Measurements from ENCODE around the gene RBM14. TPM values are rescaled to one million over a fixed set of nuclear protein-coding genes. Genes with fewer than 3 reads are reported as not detected.

Gene RBM14
- total and polyA plus RNA-seq, 2 donors (not counting 1 experiment from before 2014, with no cell fraction given): 52.4 to 244 TPM

- TF ChIP-seq EZH2 (IDR thresholded peaks at IDR 0.05; ENCODE audit: borderline replicate concordance, insufficient read depth, low read depth, low read length, poor library complexity, severe bottlenecking): no peak
- TF ChIP-seq CTCF (IDR thresholded peaks at IDR 0.05): peak; percentile 77
- Histone ChIP-seq H3K4me2 (replicated peaks; ENCODE audit: low read depth, low read length, poor library complexity, severe bottlenecking) (peak within 1 kb of the TSS; percentile 96), H4K20me1 (ENCODE audit: control insufficient read depth, insufficient read depth, low read length, poor library complexity, severe bottlenecking) (no peaks in the 10 kb centered on the region), H3K27ac (ENCODE audit: low read length in 2 of 2) (peak within 1 kb of the TSS; percentile 61 to 86), H2AFZ (ENCODE audit: insufficient read depth, low read depth, low read length, poor library complexity, severe bottlenecking) (peak within 1 kb of the TSS; percentile 96), H3K27me3 (replicated peaks in 1 of 4; ENCODE audit: control extremely low read depth in 1 of 4, control insufficient read depth in 3 of 4, insufficient read depth in 4 of 4, low read length in 3 of 4) (no peaks in the 10 kb centered on the region), H3K79me2 (ENCODE audit: control insufficient read depth, insufficient read depth, low read length) (peaks cover 58% of the 10 kb centered on the region), H3K4me3 (ENCODE audit: control extremely low read depth in 1 of 5, extremely low read depth in 1 of 5, insufficient read depth in 1 of 5, low read depth in 2 of 5, low read length in 4 of 5) (peak within 1 kb of the TSS; percentile 63 to 84 (median 77)), H3K9me3 (ENCODE audit: control extremely low read depth in 1 of 3, control insufficient read depth in 2 of 3, insufficient read depth in 1 of 3, low read length in 2 of 3) (no peaks in the 10 kb centered on the region), H3K9ac (ENCODE audit: low read length) (peak within 1 kb of the TSS; percentile 89), H3K4me1 (ENCODE audit: control insufficient read depth in 2 of 2, insufficient read depth in 2 of 2, low read length in 2 of 2) (peaks cover 28 to 29% of the 10 kb centered on the region in 2 donors), H3K36me3 (replicated peaks in 1 of 2; ENCODE audit: control extremely low read depth in 1 of 2, control insufficient read depth in 1 of 2, extremely low read depth in 1 of 2, insufficient read depth in 2 of 2, low read length in 1 of 2) (peaks cover 0 to 4% of the 10 kb centered on the region in 2 experiments)
- no peaks in the 10 kb centered on the region for H3K9me3 Mint-ChIP-seq (ENCODE audit: insufficient read depth)
- ChIA-PET CTCF (interaction anchor here (0.7 to 5.9 kb wide), 17 partner anchors 9 to 280 kb away, joined by 3 to 46 read pairs (median 5); partner anchors contain the start of genes RBM14, RBM4, RBM4B and ZDHHC24), POLR2A (interaction anchor here (0.5 to 2.2 kb wide), 5 partner anchors 16 to 1105 kb away, joined by 4 to 17 read pairs (median 5); partner anchors contain the start of genes RBM14, RBM4 and RBM4B)
- ATAC-seq (ENCODE audit: low read depth) (peak; percentile 95), DNase-seq (peak; percentile 96)
- peak within 1 kb of the TSS; percentile 100 for H3K4me3 Mint-ChIP-seq
- H3K4me1 Mint-ChIP-seq: peaks cover 40% of the 10 kb centered on the region
- H3K27me3 Mint-ChIP-seq: no peaks in the 10 kb centered on the region
- peak within 1 kb of the TSS; percentile 99 for H3K27ac Mint-ChIP-seq
- intact Hi-C loops (cut with micrococcal nuclease): loop anchor here (1.0 to 5.0 kb wide), 6 partner anchors 16 to 86 kb away; partner anchors contain the start of genes ACTN3, RBM14, RBM4 and ZDHHC24
- WGBS (ENCODE audit: insufficient coverage): 16% methylated on average over 68 of the region's 68 CpGs
Measured at GRCh38 chr11:66592457-66593302, 23.8 kb upstream of the RBM14 start, which contains the start of the genes CCDC87 and CCS. TSS of gene CCDC87 (minus strand) at chr11:66593063. CDS start at chr11:66593015, 48 bp downstream. TSS of gene CCS (plus strand) at chr11:66593185. CDS start at chr11:66593262, 77 bp downstream.

All from B cell (primary cell).